D721Med (cell line): ENCODE results near the gene HOGA1.

Experiments
- DNase-seq: peaks from one replicate; pipeline ENCODE4 v3.0.0; 2011; ENCODE audit warnings: low spot score; ENCODE audit not compliant: insufficient read length
- FAIRE-seq: peaks from 2 replicates; lab custom pipeline; 2011; peaks lifted over from hg19 to GRCh38; lab: Jason Lieb, UNC
- TF ChIP-seq, protein P1 (sequence below): IDR thresholded peaks from 2 replicates; pipeline ENCODE4 v1.5.1; 2012; ENCODE audit warnings: mild to moderate bottlenecking, control low read depth; ENCODE audit not compliant: insufficient read depth; ENCODE audit errors: missing control alignments

The HOGA1 gene

DNA sequence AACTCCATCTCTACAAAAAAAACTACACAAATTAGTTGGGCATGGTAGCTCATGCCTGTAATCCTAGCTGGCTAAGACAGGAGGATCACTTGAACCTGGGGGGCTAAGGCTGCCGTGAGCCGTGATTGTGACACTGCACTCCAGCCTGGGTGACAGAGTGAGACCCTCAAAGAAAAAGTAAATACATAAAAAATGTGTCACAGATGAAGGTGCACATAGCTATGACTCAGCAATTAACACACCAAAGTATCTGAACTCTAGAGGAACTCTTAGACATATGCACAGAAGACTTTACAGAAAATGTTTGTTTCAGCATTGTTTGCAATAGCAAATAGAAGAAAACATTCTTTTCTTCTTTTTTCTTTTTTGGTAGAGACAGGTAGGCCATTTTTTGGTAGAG, 13.6 kb downstream of the HOGA1 start:
- TF ChIP-seq, protein P1, sequence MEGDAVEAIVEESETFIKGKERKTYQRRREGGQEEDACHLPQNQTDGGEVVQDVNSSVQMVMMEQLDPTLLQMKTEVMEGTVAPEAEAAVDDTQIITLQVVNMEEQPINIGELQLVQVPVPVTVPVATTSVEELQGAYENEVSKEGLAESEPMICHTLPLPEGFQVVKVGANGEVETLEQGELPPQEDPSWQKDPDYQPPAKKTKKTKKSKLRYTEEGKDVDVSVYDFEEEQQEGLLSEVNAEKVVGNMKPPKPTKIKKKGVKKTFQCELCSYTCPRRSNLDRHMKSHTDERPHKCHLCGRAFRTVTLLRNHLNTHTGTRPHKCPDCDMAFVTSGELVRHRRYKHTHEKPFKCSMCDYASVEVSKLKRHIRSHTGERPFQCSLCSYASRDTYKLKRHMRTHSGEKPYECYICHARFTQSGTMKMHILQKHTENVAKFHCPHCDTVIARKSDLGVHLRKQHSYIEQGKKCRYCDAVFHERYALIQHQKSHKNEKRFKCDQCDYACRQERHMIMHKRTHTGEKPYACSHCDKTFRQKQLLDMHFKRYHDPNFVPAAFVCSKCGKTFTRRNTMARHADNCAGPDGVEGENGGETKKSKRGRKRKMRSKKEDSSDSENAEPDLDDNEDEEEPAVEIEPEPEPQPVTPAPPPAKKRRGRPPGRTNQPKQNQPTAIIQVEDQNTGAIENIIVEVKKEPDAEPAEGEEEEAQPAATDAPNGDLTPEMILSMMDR: no peak
- FAIRE-seq: no peak
- DNase-seq: no peak

DNA sequence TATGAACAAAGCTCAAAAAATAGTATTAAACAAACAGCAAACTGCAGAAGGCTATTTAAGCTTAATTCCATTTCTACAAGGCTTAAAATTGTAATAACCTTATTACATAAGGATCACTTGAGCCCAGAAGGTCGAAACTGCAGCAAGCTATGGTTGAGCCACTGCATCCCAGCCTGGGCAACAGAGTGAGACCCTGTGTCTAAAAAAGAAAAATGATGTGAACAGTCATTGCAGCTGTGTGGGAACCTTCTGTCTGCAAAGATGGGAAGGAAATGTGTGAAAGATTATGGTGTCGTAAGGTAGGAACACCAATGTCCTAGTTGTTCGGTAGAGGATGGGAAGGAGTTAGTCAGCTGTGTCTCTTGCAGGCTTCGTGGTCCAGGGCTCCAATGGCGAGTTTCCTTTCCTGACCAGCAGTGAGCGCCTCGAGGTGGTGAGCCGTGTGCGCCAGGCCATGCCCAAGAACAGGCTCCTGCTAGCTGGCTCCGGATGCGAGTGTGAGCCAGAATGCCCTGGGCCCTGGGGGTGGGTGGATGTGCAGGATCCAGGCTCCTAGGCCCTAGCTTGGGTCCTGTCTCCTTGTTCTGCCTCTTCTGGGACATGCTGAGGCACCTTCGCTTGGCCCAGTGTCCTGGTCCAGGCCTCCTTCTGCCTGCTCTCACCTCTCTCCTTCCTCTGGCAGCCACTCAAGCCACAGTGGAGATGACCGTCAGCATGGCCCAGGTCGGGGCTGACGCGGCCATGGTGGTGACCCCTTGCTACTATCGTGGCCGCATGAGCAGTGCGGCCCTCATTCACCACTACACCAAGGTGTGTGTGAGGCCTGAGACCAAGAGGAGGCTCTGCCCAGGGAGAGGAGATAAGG, 14.4 kb downstream of the HOGA1 start:
- TF ChIP-seq, protein P1: no peak
- no peak for FAIRE-seq

DNA sequence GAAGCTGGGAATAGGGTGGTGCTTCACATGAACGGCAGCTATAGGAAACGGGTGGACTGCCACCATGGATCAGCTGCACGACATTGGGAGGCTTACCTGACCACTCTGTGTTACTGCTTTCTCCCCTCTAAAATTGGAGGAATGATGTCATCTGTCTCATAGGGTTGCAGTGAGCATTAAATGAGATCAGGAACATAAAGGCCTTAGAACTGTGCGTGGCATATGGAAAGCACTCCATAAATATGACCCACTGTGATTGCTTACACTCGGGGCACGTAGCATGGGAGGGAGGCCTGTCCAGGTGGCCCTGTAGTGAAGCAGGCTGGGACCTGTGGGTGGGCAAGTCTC, 15.1 kb downstream of the HOGA1 start:
- DNase-seq (no peak), FAIRE-seq (no peak)
- TF ChIP-seq, protein P1: no peak

More for the DNA sequence above, 14.4 kb downstream of the HOGA1 start:
- no peak for DNase-seq

DNA sequence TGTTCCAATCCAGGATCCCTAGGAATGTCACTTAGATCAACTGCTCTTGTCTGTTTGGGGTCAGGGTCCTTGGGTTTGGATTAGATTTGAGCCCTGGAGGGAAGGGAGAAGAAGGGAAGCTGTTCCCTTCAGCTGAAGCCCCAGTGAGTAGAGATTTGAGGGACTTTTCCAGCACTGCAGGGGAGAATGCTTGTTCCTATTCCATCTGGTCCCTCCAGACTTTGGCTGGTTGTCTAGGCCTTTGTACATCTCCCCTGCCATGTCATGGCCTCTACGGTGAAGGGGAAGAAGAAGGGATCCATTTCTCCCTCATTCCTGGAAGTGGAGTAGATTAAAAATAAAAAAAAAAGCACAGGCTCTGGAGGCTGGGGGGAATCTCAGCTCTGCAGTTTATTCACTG, 16.4 kb downstream of the HOGA1 start:
- TF ChIP-seq, protein P1: no peak
- DNase-seq (no peak), FAIRE-seq (no peak)

DNA sequence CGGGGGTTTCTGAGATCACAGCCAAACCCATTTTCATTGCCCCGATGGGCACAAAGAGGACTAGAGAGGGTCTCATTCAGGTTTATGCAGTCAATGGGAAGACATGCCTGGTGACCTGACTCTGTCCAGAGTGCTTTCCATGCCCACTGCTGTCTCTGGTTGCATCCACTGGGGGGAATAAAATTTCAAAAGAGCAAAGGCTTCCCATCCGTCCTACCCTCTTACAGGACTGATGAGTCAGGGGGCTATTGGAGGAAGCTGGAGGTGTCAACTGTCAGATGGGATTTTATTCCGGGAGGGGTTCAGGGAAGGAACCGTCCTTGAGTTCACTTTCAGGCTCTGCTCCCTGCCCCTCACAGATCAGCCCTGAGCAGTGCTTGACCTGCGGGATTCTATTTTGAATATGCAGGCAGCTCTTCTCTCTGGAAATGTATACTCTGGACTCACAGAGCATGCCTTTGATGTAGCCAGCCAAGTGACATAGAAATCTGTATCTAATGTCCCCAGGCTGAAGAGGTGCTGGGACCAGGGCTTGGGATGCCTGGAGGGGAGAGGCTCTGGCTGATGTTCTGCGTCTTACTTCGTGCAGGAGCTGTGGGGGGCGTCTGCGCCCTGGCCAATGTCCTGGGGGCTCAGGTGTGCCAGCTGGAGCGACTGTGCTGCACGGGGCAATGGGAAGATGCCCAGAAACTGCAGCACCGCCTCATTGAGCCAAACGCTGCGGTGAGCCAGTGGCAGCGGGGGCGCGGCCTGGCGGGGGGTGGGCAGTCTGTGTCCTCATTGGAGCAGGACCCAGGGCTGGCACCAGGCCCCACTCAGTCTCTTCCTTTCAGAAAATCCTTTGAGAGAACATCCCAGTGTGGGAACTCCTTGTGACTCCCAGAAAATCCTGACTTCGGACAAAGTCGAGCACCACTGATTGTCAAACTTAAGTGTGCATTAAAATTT, 17.4 kb downstream of the HOGA1 start:
- FAIRE-seq (no peak), DNase-seq (no peak)
- TF ChIP-seq, protein P1: no peak

DNA sequence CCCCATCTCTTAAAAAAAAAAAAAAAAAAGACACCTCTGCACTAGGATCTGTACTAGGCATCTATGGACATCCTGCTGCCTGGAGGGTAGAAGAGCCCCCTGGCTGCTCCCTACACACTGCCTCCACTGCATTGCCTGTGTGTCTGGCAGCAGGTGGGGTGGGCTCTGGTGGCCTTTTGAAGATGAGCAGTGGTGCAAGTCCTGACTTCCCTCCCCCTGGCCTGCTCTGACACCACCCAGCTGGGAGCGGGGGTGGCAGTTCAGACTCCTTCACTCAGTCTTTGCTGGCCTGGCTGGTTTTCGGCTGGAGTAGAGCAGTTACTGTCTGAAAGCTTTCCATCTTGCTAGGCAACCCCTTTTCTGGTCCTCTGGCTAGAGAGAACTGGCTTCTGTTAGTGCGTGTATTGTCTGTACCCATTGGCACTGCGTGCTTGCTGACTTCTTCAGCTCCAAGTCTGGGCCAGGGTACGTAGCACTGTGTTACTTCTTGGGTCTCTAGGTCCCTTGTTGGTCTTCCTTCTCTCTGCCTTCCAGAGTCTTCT, 23.0 kb downstream of the HOGA1 start:
- no peak for FAIRE-seq
- TF ChIP-seq, protein P1: no peak
- DNase-seq: no peak
